NCI-H2227 (cell line): Measurements from ENCODE around the gene WNT5B.
"Not testable (repeated sequence)": the region's sequence is repeated elsewhere in the genome, so short reads cannot be mapped to it uniquely, and the experiment has no call there.

ENCODE experiments used
- DNase-seq: peaks from one replicate; lab custom pipeline; 2025; ENCODE audit not compliant: unreplicated experiment; lab: John Stamatoyannopoulos, UW

The WNT5B gene

GRCh38 chr12:1688086-1688710 lies 59.2 kb downstream of the WNT5B start:
- no peak for DNase-seq

DNA sequence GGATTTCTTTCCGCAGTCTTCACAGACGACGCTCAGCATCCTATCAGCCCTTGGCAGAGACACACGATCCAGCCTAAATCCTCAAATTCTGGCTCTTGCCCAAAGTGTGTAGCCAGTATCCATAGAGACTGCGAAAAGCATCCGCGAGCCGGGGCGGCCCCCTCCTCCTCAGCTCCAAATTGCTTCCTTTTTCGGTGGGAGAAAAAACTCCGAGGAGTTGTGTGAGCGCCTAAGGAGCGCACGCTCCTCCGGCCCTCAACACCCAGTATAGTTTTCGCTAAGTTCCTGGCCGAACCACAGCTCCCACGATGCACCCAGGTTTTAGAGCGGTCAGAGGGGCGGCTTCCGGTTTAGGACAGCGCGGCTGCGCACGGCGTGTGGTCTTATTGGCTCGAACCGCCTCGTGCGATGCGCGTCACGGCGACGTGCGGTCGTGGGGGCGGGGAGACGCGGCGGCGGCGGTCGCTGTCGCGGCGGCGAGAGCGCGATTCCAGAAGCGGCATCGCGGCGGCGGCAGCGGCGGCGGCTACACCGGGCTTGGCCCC lies 61.6 kb downstream of the WNT5B start, which contains the start of gene ADIPOR2:
TSS of gene ADIPOR2 (plus strand) at position 493 of the 545 bp plus-strand sequence. CDS start 63,274 bp downstream, outside the sequence.
- peak; percentile 85 for DNase-seq

DNA sequence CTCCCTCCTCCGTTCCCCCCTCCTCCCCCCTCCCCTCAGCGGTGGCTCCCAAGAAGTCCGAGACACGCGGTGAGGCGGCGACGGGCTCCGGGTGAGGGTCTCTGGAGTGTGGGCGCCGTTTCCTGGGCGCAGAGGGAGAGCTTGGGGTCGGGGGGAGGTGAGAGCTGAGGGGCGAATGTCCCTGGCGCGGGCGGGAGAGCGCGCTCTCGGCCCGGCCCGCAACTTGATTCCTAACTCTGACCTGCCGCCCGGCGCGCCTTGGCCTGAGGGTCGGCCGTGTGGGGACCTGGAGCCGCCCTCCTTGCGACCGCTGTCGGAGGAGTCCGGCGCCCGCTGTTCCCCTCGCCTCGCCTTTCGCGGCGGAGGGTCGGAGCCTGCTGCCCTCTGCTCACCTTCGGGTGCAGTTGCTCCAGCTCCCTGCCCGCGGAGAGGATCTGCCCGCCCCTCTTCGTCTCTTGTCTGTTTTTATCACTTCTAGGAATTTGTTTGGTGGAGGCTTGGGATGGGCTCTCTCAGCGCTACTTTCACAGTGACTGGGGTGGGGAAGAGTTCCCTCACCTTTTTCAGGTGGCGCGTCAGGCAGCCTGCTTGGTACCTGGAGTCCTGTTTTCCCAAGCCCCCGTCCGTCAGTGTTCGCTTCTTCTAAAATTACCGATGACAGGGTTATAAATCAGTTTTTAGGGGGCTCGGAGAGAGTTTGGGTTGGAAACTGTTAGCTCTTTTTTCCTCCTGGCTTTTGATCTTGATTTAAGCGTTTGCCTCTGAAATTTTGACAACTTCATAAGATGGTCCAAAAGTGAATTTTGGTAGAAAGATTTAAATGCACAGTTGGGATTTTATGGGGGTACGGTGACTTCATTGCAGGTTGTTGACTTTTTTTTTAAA lies 62.3 kb downstream of the WNT5B start:
- DNase-seq = no peak

GRCh38 chr12:1692226-1692625 lies 63.2 kb downstream of the WNT5B start:
- DNase-seq = no peak

DNA sequence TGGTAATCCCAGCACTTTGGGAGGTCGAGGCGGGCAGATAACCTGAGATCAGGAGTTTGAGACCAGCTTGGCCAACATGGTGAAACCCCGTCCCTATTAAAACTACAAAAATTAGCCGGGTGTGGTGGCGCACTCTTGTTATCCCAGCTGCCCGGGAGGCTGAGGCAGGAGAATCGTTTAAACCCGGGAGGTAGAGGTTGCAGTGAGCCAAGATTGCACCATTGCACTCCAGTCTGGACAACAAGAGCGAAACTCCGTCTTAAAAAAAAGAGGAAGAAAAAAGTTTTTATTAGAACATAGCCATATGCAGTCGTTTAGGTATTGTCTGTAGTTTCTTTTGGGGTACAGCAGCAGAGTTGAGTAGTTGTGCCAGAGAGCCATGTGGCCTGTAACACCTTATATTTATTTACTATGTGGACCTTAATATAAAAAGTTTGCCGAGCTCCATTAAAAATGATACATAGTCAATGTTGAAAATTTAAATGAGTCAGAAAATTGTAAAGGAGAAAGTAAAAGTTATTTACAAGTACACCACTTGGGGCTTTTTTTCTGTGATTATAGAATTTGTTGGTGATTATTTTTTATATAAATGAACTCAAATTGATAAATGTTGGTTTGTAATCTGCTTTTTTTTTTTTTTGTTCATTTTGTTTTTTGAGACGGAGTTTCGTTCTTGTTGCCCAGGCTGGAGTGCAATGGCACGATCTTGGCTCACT lies 64.0 kb downstream of the WNT5B start:
- DNase-seq = no peak

- not testable (repeated sequence) for DNase-seq
These were observed 66.1 kb downstream of the WNT5B start for GRCh38 chr12:1695097-1695496.

DNA sequence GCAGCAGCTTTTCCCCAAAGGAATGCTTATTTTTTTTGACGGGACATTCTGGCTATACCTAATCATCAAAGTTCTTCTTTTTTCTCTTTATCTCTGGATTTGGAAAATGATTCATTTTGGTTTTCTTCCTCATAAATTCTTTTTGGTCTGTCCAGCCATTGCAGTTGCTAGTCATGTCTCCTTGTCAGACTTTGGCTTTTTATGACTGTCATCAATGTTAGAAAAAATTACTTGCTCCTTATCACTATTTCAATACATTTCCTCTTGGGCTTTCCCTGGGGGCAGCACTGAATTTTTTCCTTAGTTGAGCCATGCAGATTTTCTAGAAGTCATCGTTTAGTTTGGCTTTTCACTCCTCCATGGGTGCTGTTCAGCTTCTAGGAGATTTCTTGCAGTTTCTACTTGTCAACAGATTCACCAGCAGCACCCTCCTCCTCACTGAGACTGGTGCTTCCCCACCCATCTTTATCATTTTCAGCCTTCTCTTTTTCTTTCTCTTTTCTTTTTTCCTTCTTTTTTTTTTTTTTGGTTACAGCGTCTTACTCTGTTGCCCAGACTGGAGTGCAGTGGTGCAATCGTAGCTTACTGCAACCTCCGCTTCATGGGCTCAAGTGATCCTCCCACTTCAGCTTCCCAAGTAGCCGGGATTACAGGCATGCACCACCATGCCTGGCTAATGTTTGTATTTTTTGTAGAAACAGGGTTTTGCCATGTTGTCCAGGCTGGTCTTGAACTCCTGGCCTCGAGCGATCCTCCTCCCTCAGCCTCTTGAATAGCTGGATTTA lies 67.0 kb downstream of the WNT5B start:
- DNase-seq = no peak

DNA sequence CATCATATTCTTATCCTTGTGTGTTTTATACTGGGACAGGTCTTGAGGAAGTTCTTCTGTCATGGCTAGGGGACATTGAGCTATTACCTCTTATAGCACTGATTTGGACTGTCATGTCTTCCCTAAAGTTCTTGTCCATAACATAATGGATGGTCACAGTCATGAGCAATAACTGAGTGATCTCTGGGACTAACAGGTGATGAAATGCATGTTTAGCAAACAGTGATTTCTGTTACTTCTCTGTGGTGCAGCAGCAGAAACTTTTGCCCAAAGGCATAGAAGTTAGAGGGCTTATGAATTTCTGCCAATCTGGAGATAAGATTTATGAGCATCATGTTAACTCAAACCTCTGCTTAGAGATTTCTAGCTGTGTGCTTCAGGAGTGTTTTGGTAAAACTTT lies 67.8 kb downstream of the WNT5B start:
- DNase-seq = no peak
